NB4 (cell line): ENCODE measurements around the gene HSD17B1.
"Not testable (repeated sequence)": the region's sequence is repeated elsewhere in the genome, so short reads cannot be mapped to it uniquely, and the experiment has no call there.

ENCODE experiments used
- DNase-seq: peaks from one replicate; pipeline ENCODE4 v3.0.0; 2010; ENCODE audit warnings: low read depth
- H3K4me3 ChIP-seq: one replicate; pipeline ENCODE4 v1.5.1; 2011; ENCODE audit warnings: mild to moderate bottlenecking, low read depth, low read length, moderate library complexity
- MYC ChIP-seq: IDR thresholded peaks from 2 replicates; pipeline ENCODE4 v1.6.1; 2011; ENCODE audit warnings: low read depth, low read length
- POLR2A ChIP-seq: IDR thresholded peaks from 2 replicates; pipeline ENCODE4 v1.6.1; 2011; ENCODE audit warnings: mild to moderate bottlenecking; ENCODE audit not compliant: insufficient read length; ENCODE audit errors: extremely low read depth
- TF ChIP-seq, protein P1 (sequence below): IDR thresholded peaks from 2 replicates; pipeline ENCODE4 v1.6.1; 2011; ENCODE audit warnings: low read depth, low read length
- TF ChIP-seq, protein P2 (sequence below): IDR thresholded peaks from one replicate; pipeline ENCODE4 v1.5.1; 2012; ENCODE audit warnings: low read depth, low read length

Gene HSD17B1

GRCh38 chr17:42536372-42537155, 16.2 kb upstream of the HSD17B1 start:
- H3K4me3 ChIP-seq = peak overlapping the region; percentile 85
- TF ChIP-seq, protein P1, sequence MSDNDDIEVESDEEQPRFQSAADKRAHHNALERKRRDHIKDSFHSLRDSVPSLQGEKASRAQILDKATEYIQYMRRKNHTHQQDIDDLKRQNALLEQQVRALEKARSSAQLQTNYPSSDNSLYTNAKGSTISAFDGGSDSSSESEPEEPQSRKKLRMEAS = peak; percentile 93
- TF ChIP-seq POLR2A (peak; percentile 9), MYC (peak; percentile 95)
- TF ChIP-seq, protein P2, sequence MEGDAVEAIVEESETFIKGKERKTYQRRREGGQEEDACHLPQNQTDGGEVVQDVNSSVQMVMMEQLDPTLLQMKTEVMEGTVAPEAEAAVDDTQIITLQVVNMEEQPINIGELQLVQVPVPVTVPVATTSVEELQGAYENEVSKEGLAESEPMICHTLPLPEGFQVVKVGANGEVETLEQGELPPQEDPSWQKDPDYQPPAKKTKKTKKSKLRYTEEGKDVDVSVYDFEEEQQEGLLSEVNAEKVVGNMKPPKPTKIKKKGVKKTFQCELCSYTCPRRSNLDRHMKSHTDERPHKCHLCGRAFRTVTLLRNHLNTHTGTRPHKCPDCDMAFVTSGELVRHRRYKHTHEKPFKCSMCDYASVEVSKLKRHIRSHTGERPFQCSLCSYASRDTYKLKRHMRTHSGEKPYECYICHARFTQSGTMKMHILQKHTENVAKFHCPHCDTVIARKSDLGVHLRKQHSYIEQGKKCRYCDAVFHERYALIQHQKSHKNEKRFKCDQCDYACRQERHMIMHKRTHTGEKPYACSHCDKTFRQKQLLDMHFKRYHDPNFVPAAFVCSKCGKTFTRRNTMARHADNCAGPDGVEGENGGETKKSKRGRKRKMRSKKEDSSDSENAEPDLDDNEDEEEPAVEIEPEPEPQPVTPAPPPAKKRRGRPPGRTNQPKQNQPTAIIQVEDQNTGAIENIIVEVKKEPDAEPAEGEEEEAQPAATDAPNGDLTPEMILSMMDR = no peak
- peak; percentile 90 for DNase-seq

- peak overlapping the region; percentile 85 for H3K4me3 ChIP-seq
- no peak for DNase-seq
- TF ChIP-seq, protein P1 = no peak
- TF ChIP-seq, protein P2 = no peak
- TF ChIP-seq MYC = no peak
These were observed 15.4 kb upstream of the HSD17B1 start for GRCh38 chr17:42537156-42537805.

- TF ChIP-seq, protein P1 = no peak
- TF ChIP-seq, protein P2 = no peak
- TF ChIP-seq POLR2A = no peak
- no peak for TF ChIP-seq MYC
- H3K4me3 ChIP-seq = no peak overlapping the region
- DNase-seq = no peak
These were observed 14.8 kb upstream of the HSD17B1 start for GRCh38 chr17:42537826-42538451.

- DNase-seq = no peak
- H3K4me3 ChIP-seq = no peak overlapping the region
- TF ChIP-seq MYC = no peak
- TF ChIP-seq POLR2A = no peak
- TF ChIP-seq, protein P2 = no peak
- TF ChIP-seq, protein P1 = no peak
These were observed 14.2 kb upstream of the HSD17B1 start for GRCh38 chr17:42538482-42538881.

DNA sequence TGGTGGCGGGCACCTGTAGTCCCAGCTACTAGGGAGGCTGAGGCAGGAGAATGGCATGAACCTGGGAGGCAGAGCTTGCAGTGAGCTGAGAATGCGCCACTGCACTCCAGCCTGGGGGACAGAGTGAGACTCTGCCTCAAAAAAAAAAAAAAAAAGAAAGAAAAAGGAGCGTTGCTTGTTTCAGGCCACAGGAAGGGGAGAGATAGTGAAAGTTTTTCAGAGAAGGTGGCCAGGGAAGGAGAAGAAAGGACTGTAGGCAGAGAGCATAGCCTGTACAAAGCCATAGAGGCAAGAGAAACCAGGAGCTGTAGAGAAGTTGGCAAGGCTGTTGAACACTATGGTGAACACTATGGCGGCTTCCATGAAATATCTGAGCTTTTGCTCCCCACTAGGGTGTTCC, 12.2 kb upstream of the HSD17B1 start:
- not testable (repeated sequence) for DNase-seq, H3K4me3 ChIP-seq

GRCh38 chr17:42541041-42541833, 11.5 kb upstream of the HSD17B1 start:
- no peak for TF ChIP-seq POLR2A
- no peak for TF ChIP-seq MYC
- TF ChIP-seq, protein P1 = no peak
- TF ChIP-seq, protein P2 = no peak
- no peak overlapping the region for H3K4me3 ChIP-seq

More at GRCh38 chr17:42541041-42541833, 11.5 kb upstream of the HSD17B1 start:
- no peak for DNase-seq
